MV-4-11 (cell line): ENCODE measurements around the gene CWC27.
A peak's percentile ranks its signal among the peaks of the same experiment; 100 is the strongest.
"Not testable (repeated sequence)": the region's sequence is repeated elsewhere in the genome, so short reads cannot be mapped to it uniquely, and the experiment has no call there.

Experiments used
- DNase-seq: peaks from one replicate; lab custom pipeline; 2025; lab: John Stamatoyannopoulos, UW

Gene CWC27

GRCh38 chr5:64923151-64923685 lies 154.5 kb downstream of the CWC27 start:
- DNase-seq, result peak; percentile 76

- no peak for DNase-seq
Measured at GRCh38 chr5:64925123-64925522, 156.4 kb downstream of the CWC27 start.

DNA sequence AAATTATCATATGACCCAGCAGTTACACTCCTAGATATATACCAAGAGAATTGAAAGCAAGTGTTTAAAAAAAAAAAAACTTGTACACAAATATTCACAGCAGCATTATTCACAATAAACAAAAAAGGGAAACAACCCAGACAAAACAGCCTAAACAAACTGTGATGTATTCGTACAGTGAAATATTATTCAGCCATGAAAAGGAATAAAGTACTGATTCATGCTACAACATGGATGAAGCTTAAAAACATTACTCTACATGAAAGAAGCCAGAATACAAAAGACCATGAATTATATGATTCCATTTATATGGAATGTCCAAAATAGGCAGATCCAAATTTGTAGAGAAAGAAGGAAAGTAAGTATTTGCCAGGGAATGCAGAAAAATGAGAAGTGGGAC lies 161.1 kb downstream of the CWC27 start:
- DNase-seq, result no peak

DNA sequence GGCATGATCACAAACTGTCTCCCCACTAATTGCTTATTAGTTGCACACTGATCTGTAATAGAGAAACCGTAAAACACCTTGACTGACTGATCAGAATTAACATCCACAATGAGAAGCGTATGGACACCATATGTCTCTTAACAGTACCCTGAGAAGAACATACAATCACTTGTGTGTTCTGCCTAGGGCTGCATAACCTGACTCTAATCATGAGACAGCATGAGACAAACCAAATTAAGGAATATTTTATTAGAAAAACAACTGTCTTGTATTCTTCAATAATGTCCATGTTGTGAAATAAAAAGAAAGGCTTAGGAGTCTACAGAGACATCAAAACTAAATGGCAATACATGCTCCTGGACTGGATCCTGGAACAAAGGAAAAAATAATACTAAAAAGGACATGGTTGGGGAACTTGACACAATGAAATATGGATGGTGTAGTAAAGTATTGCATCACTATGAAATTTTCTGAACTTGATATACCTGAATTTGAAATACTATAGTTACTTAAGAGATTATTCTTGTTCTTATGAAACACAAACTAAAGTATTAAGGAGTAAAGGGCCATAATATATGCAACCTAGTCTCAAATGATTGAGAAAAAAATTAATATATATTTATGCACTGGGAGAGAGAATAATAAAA lies 162.1 kb downstream of the CWC27 start:
- DNase-seq, result no peak

GRCh38 chr5:64939422-64939771 lies 170.7 kb downstream of the CWC27 start:
- DNase-seq, result not testable (repeated sequence)

DNA sequence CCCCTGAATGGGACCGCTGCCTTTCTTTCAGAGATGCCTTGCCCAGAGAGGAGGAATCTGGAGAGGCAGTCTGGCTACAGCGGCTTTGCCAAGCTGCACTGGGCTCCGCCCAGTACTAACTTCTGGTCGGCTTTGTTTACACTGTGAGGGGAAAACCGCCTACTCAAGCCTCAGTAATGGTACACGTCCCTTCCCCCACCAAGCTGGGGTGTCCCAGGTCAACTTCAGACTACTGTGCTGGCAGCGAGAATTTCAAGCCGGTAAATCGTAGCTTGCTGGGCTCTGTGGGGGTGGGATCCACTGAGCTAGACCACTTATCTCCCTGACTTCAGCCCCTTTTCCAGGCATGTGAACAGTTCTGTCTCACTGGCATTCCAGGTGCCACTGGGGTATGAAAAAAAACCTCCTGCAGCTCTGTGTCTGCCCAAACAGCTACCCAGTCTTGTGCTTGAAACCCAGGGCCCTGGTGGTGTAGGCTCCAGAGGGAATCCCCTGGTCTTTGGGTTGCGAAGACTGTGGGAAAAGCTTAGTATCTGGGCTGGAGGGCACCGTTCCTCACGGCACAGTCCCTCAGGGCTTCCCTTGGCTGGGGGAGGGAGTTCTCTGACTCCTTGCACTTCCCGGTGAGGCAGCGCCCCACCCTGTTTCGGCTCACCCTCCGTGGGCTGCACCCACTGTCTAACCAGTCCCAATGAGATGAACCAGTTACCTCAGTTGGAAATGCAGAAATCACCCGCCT lies 171.2 kb downstream of the CWC27 start:
- DNase-seq, result no peak

GRCh38 chr5:64942460-64942859 lies 173.7 kb downstream of the CWC27 start:
- no peak for DNase-seq

DNA sequence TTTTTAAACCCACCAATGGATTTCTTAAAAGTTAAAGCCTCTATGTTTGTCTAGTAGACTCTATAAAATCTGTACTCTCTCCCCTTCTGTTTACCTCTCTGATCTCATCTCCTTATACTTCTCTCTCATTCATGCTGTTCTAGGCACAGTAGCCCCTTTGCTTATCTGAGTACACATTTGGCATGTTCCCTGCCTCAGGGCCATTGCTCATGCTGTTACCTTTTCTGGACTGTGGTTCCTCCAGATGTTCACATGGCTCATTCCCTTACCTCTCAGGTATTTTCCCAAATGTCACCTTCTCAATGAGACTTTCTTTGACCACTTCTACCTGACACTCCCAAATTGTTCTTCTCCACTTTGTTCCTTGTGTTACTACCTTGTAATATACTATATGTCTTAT lies 176.1 kb downstream of the CWC27 start:
- DNase-seq, result no peak

DNA sequence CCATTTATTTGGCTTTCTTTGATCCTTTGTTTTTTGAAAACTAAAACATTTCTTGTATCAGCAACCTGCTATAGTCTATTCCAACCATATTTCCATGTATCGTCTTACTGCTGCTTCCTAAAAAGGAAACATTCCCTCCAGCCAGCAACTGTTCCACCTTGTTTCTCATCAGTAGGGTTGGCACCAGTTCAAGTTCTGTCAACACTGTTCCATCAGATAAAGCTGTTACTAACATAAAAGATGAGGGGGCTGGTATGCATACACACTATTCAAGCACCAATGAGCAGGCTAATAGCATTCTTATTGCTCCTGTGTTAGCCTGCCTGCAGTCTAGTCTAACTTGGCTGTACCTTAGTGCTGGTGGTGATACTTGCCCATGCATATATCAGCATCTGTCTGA lies 178.3 kb downstream of the CWC27 start:
- no peak for DNase-seq

- DNase-seq, result no peak
Measured at GRCh38 chr5:64947801-64948200, 179.1 kb downstream of the CWC27 start.

DNA sequence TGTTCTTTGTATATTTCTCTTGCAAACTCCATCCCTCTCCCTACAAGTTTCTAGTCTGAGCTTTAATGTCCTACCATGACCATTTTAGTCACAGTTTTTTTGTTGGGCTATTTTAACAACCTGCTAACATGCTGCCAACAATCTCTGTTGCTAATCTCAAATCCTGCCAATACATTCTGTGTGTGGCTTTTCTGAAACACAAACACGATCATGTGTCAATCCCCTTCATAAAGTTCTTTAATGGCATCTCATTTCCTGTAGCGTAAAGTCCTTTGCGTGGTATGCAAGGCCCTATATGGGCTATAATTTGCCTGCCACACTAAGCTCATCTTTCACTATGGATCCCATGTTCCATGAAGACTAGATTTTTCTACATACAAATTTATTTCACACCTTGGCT lies 180.6 kb downstream of the CWC27 start:
- DNase-seq, result no peak

DNA sequence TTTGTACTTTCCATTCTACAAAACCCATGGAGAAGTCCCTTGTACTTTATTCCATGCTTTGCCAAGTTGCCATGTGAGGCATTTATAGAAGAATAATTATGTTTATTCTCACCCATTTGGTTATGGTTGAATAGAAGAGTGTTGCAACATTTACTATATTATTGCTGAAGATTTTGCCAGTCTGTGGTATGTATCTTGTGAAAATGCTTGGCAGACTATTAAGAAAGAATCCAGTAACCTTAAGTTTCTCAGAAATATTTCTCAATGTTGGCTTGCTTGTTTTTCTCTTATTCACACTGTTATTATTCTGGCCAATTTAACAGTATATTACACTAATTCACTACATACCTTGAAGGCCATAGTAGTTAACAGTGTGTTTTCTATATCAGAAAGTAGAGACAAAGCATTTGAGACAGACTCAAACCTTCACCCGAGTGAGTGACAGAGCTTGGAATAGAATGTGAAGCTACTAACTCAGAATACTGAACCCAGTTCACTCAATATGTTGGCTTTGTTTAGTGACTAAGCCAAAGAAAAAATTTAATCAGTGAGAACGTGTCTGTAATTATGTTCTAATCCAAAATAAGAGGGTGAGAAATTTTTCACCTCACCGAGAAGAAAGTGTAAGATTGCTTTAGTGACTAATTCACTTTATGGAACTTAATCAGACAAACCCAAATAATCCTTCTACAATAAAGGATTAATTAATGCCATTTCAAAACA lies 184.4 kb downstream of the CWC27 start:
- peak; percentile 49 for DNase-seq

- peak; percentile 15 for DNase-seq
Measured at GRCh38 chr5:64954518-64954917, 185.8 kb downstream of the CWC27 start.

- peak; percentile 30 for DNase-seq
Measured at GRCh38 chr5:64958757-64959391, 190.1 kb downstream of the CWC27 start.

GRCh38 chr5:64963278-64963677 lies 194.5 kb downstream of the CWC27 start:
- no peak for DNase-seq

- DNase-seq, result no peak
Measured at GRCh38 chr5:64968591-64969110, 199.9 kb downstream of the CWC27 start.

DNA sequence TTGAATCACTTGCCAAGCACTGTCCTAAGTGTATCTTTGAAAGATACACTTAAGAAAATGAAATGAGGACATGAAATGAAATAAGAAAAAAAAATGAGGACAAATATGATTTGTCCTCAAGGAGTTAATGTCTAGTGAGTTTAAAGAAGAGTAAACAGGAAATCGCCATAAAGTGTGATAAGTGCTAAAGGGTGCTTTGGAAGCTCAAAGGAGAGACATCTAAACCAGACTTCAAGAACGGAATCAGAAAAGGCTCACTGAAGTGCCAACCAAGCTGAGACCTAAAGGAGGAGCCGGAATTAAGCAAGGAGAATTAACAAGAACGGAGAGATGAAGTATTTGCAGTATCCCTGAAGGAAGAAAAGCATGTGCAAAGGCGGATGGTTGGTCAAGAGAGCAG lies 200.8 kb downstream of the CWC27 start:
- no peak for DNase-seq

- peak; percentile 29 for DNase-seq
Measured at GRCh38 chr5:64971513-64971912, 202.8 kb downstream of the CWC27 start.

DNA sequence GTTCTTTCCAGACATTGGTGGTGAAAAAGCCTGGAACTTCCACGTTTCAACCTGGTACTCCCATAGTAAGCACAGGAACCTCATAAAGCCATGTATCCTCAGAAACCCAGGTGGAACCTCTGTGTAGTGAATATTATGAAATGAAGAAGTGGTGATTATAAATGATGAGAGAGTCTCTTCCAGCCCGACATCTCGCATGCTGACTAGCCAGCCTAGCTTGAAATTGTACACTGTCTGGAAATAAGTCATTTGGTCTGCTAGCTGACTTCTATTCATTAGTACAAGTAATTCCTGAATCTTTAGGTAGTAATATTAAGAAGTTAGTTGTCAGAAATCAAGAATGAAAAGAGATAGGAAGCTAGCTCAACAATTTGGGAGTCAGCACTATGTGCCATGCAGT lies 203.3 kb downstream of the CWC27 start:
- DNase-seq, result no peak

- DNase-seq, result no peak
Measured at GRCh38 chr5:64972591-64972990, 203.9 kb downstream of the CWC27 start.

GRCh38 chr5:64973215-64973614 lies 204.5 kb downstream of the CWC27 start:
- DNase-seq, result no peak

- DNase-seq, result peak; percentile 63
Measured at GRCh38 chr5:64977779-64978178, 209.0 kb downstream of the CWC27 start.
